Kasumi-1 (cell line): ENCODE measurements around the gene IBA57.

ENCODE experiments used
- DNase-seq, 2 experiments: peaks; one replicate each; lab custom pipeline; 2025; lab: John Stamatoyannopoulos, UW

IBA57 gene

DNA sequence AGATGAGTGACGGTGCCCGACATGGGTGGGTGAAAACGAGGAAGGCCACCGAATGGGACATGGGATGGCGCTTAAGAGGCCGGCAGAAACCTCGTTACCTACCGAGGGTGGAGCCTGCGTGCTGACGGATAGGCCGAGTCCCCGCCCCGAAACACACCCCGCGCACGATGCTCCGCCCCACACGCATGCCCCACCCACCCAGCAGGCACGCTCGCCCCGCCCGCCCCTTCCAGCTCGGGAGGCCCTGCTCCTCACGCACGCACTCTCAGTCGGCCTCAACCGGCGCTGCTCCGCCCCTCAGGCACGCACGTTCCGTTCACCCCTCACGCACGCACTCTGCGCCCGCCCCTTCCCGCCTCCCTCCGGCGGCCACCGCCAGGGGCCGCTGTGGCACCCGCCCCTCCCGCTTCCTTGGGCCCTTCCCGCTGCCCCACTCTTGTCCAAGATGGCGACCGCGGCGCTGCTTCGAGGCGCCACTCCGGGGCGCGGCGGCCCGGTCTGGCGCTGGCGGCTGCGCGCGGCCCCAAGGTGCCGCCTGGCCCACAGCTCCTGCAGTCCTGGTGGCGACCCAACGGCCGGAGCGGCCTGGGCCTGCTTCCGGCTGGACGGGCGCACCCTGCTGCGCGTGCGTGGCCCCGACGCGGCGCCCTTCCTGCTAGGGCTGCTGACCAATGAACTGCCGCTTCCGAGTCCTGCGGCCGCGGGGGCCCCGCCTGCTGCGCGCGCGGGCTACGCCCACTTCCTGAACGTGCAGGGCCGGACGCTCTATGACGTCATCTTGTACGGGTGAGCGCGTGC lies at the start of gene IBA57:
Gene IBA57, plus strand, starts transcription at position 433 of the 798 bp plus-strand sequence. Its CDS starts 13 bp downstream, at position 446.
- peak; percentile 95 to 97 for DNase-seq

DNA sequence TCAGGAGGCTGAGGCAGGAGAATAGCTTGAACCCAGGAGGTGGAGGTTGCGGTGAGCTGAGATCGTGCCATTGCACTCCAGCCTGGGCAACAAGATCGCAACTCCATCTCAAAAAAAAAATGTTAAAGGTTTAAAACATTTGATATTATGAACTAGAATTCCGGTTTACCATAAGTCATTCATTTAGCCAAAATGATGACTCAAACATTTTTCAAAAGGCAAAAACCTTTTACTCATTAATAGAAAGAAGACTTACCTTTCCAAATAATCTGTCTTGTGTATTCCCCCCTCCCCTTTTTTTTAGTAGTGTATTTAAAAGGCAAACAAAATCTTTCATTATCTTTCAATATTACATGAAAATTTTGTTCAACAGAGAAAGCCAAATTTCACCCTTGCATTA lies 48.3 kb upstream of the IBA57 start:
- no peak for DNase-seq

DNA sequence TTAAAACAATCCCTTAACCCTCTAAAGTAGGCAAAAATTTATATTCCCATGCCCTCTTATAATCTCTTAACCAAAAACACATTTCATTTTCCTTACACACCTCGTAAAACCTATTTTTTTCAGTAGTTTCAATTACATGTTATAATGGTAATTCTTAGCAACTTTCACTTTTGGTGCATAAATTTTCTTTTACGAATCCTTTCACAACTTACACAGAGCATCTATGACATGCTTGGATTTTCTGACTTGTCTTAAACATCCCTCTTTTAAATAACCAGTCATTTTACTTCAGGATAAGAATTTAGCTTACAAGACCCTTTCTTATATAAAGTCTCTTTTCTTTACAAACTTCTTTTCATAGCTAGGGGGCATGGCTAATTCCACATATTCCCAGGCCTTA lies 47.6 kb upstream of the IBA57 start:
- no peak for DNase-seq

DNA sequence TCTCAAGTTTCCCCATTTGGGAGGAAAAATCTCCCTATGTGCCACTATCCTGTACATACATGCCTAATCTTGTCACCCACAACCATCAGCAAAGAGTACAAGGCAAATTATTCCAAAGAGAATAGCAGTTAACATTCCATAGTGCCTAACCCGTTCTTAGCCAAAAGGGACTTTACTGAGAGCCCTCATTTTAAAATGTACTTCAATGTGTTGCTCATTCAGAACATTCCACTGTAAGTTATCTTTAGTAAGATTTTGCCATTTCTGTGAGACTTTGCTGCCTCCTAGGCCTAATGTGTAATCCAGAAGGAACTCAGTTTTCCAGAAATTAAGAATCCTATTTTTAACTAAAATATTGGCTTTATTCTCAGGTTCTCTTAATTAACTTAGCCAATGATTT lies 45.3 kb upstream of the IBA57 start:
- no peak for DNase-seq

DNA sequence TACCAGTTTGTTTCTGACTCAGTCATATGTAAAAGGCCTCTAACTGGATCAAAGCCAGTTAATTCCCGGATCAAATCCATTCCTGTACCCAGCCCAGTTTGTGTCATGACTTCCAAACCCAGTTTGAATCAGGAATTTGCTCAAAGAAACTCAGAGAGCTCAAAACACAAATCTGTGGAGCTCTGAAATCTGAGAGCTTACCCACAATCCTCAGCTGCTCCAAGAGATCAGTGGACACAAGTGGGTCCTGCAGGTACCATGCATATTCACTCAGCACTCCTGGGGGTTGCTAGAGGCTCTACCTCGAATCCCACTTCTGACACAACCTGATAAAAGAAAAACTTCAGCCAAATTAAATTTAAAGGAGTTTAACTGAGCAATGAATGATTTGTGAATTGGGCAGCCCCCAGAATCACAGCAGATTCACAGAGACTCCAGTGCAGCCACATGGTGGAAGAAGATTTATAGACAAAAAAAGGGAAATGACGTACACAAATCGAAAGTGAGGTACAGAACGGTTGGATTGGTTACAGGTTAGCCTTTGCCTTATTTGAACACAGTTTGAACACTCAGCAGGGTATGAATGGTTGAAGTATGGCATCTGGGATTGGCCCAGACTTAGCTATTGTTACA lies 44.6 kb upstream of the IBA57 start:
- no peak for DNase-seq

DNA sequence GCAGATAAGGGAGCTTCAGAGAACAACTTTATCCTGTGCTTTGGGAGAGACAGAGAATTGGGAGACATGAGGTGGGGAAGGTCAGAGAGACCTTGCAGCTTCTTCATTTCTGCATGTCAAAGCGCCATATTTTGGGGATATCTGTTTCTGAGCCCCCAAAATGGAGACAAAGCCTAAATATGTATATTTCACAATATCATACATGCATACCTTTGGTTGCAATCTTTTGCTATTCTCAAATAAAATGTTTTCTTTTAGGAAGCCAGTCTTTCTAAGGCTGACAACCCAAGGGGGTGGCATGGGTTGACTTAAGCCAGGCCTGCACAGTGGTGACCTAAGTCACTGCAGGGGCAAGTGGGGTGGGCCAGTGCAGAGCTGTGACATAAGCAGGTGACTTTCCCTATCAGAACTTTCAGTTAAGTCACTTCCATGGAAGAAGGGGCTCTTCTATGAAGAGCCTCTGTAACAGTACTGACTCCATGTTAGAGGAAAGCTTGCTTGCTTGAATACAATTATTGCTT lies 42.6 kb upstream of the IBA57 start:
- DNase-seq = no peak

DNA sequence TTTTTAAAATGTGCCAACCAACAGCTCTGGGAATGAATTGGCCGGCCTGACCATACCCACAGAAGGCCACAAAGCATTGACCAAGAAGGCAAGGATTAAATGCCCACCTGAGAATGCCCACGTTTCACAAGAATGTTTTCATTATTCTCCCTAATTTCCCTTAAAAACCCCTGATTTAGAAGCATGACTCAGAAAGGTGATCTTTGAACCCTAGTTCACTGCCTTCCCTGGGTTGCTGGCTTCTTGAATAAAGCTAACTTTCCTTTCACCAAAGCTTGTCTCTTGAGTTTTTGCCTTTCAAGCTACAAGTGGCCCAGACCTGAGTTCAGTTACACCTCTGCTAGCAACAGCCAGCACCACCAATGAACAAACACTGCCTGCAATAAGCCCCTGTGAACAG lies 42.1 kb upstream of the IBA57 start:
- no peak for DNase-seq

DNA sequence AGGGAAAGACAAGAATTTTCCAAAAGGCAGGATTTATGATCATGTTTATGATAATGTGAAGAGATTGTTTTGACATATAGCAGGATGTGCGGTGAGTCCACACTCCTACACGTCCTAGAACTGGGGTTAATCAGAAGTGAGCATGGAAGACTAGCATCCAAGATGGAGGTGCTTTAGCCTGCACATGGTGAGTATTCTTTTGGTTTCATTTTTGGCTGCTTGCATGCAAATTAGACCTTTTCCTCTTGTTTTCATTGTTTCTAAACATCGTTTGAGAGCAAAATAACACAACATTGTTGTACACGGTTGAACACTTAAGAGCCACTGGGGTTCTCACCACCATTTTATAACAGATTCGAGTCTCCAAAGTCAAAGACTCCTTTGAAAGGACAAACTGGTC lies 40.4 kb upstream of the IBA57 start:
- DNase-seq = no peak

DNA sequence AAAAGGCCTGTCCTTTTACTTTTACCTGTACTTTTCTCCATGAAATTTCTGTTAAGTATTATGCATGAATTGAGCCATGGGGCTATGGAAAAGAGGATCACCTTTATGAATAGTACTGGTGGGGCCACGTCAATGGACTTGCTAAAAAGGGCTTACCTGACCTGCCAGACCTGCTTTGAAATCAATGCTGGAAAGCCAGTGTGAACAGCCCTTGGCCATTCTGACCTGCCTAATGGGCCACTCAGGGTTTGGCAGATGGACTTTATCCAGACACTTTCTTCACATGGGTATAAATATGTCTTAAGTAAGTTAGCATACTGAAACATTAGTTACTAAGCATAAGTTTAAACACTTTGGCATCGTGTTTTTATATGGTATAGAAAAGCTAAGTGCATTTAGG lies 33.8 kb upstream of the IBA57 start:
- DNase-seq = no peak

DNA sequence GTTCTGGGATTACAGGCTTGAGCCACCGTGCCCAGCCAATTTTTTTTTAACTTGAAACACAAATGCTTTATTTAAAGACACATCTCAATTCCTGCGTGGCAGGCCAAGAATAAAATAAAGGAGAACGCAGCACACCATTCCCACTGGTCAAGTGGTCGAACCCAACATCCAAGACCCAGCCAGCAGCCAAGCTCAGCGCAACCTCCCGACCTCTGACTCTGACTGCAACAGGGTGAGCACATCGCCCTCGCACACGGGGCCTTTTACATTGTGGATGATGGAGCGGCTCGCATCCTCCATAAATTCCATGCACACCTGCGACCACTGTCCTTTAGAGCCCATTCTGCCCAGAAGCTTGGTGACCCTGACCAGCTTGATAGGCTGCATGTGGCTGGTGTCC lies 31.0 kb upstream of the IBA57 start:
- no peak for DNase-seq

DNA sequence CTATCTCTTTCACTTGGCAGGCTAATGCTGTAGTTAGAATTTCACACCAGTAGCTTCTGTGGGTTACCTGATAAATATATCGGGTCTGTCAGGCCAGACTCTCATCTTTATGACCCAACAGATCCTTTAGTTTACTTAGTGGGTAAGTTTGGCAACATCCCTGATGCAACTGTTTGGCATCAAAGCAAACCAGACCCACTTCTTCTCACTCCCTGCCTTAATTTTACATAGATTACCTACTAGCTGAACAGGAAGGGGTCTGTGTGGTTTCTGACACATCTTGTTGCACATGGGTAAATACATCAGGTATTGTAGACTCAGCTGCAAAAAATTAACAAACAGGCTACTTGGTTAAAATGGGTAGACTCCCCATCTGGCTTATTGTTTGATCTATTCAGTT lies 28.7 kb upstream of the IBA57 start:
- DNase-seq = no peak

DNA sequence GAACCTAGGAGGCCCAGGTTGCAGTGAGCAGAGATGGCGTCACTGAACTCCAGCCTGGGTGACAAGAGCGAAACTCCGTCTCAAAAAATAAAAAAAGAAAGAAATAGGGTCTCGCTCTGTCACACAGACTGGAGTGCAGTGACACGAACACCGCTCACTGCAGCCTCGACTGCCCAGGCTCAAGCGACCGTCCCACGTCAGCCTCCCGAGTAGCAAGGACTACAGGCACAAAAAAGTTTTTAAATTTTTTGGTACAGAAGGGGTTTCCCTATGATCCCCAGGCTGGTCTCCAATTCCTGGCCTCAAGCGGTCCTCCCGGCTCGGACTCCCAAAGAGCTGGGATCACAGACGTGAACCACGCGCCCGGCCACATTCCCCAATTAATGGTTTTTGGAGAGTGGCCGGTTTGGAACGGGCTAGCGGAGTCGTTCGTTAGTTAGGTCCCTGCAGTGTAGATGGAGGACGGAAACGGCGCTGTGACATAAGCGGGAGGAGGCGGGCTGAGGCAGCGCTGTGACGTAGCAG lies 26.1 kb upstream of the IBA57 start:
- no peak for DNase-seq

DNA sequence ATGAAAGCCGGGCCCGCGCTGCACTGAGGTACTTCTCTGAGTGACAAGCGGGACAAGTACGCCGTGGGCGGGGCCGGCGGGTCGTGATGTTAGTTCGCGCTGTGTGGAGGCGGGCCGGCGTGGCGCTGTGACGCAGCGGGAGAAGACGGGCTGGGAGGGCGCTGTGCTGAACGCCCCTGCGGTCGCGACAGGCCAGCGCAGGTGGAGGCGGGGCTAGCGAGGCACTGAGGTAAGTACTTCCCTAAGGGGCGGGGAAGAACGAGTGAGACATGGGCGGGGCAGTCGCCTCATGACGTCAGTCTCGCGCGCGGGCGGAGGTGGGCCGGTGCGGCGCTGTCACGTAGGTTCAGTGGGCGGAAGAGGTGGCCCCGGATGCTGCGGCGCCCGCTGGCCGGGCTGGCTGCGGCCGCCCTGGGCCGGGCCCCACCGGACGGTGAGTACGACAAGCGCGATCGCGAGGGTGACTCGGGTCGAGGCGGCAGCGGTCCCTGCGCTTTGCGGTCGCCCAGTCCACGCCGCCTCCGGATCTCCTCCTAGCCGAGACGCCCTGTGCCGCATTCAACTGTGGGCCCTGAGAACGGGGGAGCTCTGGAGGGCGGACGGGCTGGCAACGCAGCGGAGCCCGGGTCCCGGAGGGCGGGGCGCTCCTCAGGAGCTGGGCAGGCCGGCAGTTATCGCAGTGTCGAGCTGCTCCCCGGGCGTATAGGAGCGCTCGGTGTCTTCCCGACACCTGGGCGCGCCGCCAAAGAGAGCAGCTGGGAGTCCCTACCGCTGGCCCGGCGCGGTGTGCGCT lies 25.5 kb upstream of the IBA57 start, which contains the start of gene GUK1:
Gene GUK1, plus strand, starts transcription at position 349 of the 793 bp plus-strand sequence. Its CDS starts 24 bp downstream, at position 373.
- DNase-seq = peak; percentile 99

DNA sequence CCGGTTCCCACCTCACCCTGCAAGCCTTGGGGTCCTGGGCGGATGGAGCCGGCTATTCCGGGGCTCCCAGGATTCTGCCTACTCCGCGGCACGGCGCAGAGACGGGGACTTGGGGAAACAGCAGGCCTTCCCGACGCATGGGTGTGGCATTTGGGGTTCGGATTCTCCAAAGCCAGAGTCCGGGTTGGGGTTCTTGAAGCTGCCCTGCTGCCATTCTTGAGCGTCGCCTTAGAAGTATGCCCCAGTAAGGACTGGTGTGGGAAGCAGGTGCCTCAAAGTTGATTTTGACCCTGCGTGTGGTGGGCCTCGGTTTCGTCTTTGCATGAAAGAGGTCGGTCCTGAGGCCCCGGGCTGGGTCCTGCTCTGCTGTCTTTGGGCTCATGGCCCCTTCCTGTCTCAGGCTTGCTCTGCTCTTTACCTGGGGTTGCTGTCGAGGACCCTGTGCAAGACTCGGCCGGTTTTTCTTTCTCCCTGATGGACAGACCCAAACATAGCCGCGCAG lies 24.8 kb upstream of the IBA57 start:
- DNase-seq = no peak

DNA sequence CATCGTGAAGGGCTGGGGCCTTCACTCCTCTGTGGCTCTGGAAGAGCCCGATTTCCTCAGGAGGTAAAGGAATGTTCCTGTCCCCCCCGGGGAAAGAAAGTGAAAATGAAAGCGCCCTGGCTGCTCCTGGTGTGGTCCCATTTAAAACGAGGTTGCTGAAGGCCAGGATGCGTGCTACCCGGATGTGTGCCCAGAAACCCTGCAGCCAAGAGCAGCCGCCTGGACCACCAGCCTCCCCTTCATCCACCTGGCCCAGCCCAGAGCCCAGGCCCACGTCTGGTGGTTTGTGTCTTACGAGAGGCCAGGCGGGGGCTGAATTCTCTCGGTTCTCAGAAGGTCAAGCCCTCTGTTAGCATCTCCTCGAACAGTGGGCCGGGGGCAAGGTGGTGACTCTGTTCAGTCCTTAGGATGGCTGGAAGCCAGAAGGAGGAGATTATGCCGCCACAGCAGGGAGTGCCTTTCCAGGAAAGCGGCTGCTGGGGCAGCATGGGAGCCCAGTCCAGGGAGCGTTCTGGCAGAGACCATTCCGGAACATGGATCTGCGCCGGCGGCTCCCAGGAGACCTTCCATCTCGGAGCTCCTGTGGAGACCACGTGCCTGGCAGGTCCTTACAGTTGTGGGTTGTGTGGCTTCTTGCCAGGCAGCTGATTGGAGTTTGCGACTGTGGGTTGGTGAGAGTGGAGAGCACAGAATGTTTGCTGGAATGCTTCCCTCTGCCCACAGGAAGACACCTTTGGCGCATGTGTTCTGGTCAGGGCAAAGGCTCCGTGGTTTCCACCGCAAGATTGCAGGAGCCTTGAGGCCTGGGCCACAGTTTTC lies 24.2 kb upstream of the IBA57 start:
- DNase-seq = no peak

DNA sequence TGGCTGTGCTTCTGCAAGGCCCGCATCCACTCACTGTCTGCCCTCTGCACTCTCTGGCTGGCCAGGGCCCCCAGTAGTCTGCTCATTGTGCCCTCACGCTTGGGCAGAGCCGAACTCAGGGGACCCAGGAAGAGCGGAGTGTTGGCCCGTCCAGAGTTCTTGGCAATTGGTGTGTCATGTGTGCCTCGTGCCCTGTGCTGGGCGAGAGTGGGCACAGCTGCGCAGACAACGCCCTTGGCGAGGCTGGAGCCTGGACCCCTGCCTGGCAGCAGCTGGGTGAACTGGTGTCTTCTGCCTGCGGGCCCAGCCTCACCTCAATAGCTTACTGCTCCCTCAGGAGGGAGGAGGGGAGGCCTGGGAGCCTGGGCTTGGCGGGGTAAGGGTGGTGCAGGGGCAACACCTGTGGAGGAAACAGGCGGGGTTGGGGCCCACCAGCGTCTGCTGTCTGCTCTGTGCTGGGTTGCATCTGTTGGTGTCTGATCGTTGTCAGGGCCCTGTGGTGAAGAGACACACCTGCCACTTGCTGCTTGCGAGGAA lies 23.4 kb upstream of the IBA57 start:
- DNase-seq = no peak

DNA sequence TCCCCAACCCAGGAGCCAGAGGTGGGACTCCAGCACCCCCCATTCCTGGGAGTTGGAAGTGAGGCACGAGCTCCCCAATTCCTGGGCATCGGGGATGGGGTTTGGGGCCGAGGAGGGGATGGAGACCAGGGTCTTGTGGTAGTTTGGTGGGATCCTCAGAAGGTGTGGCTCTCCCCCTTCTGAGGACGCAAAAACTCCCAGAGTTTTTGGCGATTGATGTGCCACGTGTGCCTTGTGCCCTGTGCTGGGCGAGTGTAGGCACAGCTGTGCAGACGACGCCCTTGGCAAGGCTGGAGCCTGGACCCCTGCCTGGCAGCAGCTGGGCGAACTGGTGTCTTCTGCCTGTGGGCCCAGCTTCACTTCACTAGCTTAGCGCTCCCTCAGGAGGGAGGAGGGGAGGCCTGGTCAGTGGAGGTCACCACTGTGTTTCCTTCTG lies 22.9 kb upstream of the IBA57 start:
- DNase-seq = no peak

DNA sequence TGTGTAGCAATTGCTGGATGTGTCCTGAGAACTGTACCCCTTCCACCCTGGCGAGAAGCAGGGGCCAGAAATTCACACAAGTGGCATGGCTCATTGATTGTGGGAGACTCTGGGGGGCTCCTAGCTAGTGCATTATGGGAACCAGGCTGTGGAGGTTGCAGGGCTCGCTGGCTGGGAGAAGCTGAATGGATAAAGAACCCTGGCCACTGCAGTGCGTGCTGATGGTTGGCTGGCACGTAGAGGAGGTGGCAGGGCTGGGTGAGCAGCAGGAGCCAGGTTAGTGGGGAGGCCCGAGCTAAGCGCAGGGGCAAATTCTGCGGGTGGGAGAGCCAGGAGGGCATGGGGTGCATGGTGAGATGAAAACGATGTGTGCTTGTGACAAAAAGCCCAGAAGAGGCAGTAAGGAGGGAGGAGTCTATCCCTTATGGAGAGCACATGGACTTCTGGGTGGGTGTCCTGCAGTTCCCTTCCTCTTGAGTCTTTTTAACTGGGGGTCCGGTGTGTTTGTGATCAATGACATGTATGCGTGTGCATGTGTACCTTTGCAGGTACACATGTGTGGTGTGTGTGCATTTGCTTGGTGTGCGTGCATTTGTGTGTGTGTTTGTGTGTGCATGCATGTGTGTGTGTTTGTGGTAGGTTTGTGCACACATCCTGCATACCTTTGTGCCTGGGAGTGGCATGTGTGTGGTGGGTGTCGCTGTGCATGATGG lies 22.0 kb upstream of the IBA57 start:
- no peak for DNase-seq

DNA sequence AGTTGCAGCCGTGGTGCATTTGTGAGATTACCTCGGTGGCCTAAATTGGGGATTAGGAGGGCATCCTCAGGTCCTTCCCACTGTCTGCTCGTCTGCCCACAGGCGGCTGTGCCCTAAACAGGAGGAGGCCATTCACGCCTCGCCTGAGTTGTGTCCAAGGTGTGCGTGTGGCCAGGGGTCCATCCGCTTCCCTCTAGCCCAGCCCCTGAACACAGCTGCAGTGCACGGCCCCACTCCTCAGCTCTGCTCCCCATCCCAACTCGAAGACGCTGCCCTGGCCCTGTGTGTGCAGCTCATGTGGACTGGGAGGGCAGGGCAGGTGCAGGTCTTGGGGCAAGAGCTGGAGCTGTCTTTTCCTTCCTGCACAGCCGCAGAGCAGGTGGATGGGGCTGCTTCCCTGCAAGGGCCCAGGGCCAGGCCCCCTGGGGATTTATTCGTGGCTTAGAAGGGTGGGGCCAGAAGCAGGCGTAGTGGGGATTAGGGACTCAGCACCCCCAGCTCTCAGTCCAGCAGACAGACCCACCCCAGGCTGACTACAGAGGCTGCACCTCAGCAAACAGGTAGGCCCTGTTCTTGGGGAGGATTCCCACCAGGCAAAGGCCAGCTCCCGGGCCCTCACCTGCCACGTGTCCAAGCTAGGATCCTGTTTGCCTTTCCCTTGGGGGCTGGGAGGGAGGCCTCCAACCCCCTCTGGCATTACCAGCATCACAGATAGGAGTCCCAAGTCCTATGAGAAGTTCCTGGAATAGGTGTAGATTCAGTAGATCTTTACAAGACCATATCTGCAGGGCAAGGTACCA lies 21.2 kb upstream of the IBA57 start:
- no peak for DNase-seq
